Uterus (tissue), 2 donors: Measurements from ENCODE around the gene CASK.

ENCODE experiments used
- POLR2A ChIP-seq, 2 donors: fragments of 450-650 bp; IDR thresholded peaks; one replicate each; pipeline ENCODE4 v1.6.1; 2016; ENCODE audit warnings: antibody characterized with exemption in 2 of 2, mild to moderate bottlenecking in 1 of 2, moderate library complexity in 1 of 2
- TF ChIP-seq, protein P1 (sequence below), 4 experiments: fragments of 200-600 bp in 2 of 4; fragments of 450-650 bp in 2 of 4; sonication (generic) in 2 of 4; IDR thresholded peaks; one replicate each; pipeline ENCODE4 v1.5.1; 2016 to 2019; ENCODE audit warnings: antibody characterized with exemption in 4 of 4, mild to moderate bottlenecking in 2 of 4, moderate library complexity in 1 of 4

DNA sequence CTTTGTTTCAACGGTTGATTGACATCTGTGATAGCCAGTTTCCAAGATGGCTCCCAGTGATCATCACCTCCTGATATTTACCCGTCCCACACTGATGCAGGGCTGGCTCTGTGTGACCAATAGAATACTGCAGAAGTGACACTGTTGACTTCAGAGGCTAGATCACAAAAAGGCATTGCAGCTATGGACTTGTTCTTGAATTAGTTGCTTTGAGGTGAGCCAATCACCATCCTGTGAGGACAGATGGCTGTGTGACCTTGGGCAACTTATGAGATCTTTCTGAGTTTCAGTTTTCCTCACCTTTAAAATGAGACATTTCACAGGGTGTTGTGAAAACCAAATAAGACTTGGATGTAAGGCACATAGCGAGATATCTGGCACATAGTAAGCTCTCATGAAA, 201.1 kb downstream of the CASK start:
- TF ChIP-seq, protein P1, sequence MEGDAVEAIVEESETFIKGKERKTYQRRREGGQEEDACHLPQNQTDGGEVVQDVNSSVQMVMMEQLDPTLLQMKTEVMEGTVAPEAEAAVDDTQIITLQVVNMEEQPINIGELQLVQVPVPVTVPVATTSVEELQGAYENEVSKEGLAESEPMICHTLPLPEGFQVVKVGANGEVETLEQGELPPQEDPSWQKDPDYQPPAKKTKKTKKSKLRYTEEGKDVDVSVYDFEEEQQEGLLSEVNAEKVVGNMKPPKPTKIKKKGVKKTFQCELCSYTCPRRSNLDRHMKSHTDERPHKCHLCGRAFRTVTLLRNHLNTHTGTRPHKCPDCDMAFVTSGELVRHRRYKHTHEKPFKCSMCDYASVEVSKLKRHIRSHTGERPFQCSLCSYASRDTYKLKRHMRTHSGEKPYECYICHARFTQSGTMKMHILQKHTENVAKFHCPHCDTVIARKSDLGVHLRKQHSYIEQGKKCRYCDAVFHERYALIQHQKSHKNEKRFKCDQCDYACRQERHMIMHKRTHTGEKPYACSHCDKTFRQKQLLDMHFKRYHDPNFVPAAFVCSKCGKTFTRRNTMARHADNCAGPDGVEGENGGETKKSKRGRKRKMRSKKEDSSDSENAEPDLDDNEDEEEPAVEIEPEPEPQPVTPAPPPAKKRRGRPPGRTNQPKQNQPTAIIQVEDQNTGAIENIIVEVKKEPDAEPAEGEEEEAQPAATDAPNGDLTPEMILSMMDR (IDR thresholded peaks at IDR 0.05), result no peak
- no peak for TF ChIP-seq POLR2A (IDR thresholded peaks at IDR 0.05)
